Stomach (tissue), 9 donors: ENCODE measurements around the gene SCAMP5. TPM values are rescaled to one million over a fixed set of nuclear protein-coding genes. Genes with fewer than 3 reads are reported as not detected.

Experiments
- DNase-seq, 2 donors: peaks; one replicate each; pipeline versions ENCODE4 v3.0.0 to v3.0.0-alpha.2; 2013 to 2019
- H3K27ac ChIP-seq, 5 donors: fragments of 200-600 bp in 4 of 5; sonication (generic) in 4 of 5; one replicate each; pipeline ENCODE4 v1.5.1; 2013 to 2019; ENCODE audit warnings: mild to moderate bottlenecking in 1 of 5, moderate library complexity in 1 of 5
- H3K27me3 ChIP-seq, 3 donors: fragments of 200-600 bp; sonication (generic); one replicate each; pipeline ENCODE4 v1.5.1; 2017 to 2019; ENCODE audit warnings: mixed run types in 1 of 3
- H3K36me3 ChIP-seq, 4 donors: fragments of 200-600 bp; sonication (generic); 1 replicate in 3 of 4; 2 replicates in 1 of 4; pipeline ENCODE4 v1.5.1; 2016 to 2019
- H3K4me1 ChIP-seq, 4 donors: fragments of 200-600 bp; sonication (generic); one replicate each; pipeline ENCODE4 v1.5.1; 2016 to 2019
- H3K4me3 ChIP-seq, 4 donors: fragments of 200-600 bp; sonication (generic) in 3 of 4; one replicate each; pipeline ENCODE4 v1.5.1; 2016 to 2019; ENCODE audit warnings: mild to moderate bottlenecking in 1 of 4
- H3K9me3 ChIP-seq, 4 donors: fragments of 200-600 bp; sonication (generic); one replicate each; pipeline ENCODE4 v1.5.1; 2016 to 2019
- CTCF ChIP-seq, 7 experiments: fragments of 450-650 bp in 4 of 7; fragments of 200-600 bp in 3 of 7; sonication (generic) in 3 of 7; IDR thresholded peaks; one replicate each; pipeline ENCODE4 v1.5.1; 2016 to 2019; ENCODE audit warnings: antibody characterized with exemption in 7 of 7, control low read depth in 2 of 7, mild to moderate bottlenecking in 1 of 7
- EP300 ChIP-seq: sonication (generic); formaldehyde crosslinking; IDR thresholded peaks from one replicate; pipeline ENCODE4 v1.6.1; 2017; ENCODE audit warnings: antibody characterized with exemption
- POLR2A ChIP-seq, 4 donors: fragments of 450-650 bp; IDR thresholded peaks; one replicate each; pipeline ENCODE4 v1.6.1; 2016; ENCODE audit warnings: antibody characterized with exemption in 4 of 4, control low read depth in 2 of 4, mild to moderate bottlenecking in 1 of 4, moderate library complexity in 1 of 4
- POLR2AphosphoS5 ChIP-seq, 3 donors: sonication (generic); formaldehyde crosslinking; IDR thresholded peaks; one replicate each; pipeline ENCODE4 v1.6.1; 2016; ENCODE audit warnings: antibody characterized with exemption in 3 of 3
- WGBS, 5 donors: extraction: QIAGEN DNeasy Blood & Tissue Kit in 3 of 5; methylation state at CpG; one replicate each; pipeline versions ENCODE4 v1.1.5 to v1.1.7; 2013 to 2018; 5-methylcytosine and 5-hydroxymethylcytosine counted together
- intact Hi-C: fragments of 100-400 bp; cut with DNase I; formaldehyde crosslinking; loops from one replicate; pipeline ENCODE4 v1.15.1; 2023; ENCODE audit warnings: low total_unique reads
- polyA plus RNA-seq, 3 donors: library from polyadenylated mRNA; stranded (reverse); fragments of 200-250 nt; gene quantifications; one replicate each; pipeline ENCODE4 v1.2.3, GENCODE V29; 2013
- total RNA-seq, 5 donors: library from RNA; depleted of rRNA; stranded (reverse); fragments of >200 nt; gene quantifications; one replicate each; pipeline versions ENCODE4 v1.1.0 to v1.2.3, GENCODE V29; 2014 to 2016
- donor health status: healthy with polysubstance abuse.
- donor health status: Bipolar disorder and iron deficiency.
- donor health status: healthy.

Gene SCAMP5
- total and polyA plus RNA-seq, 8 donors = 1.8 to 70.1 (median 12.5) TPM

GRCh38 chr15:75028991-75029377 lies 33.6 kb downstream of the SCAMP5 start:
- no peak for DNase-seq
- peaks cover 21 to 54% (median 44%) of the 10 kb centered on the region in 4 donors for H3K4me1 ChIP-seq
- peaks cover 0 to 15% (median 0%) of the 10 kb centered on the region in 4 donors for H3K36me3 ChIP-seq
- H3K27ac ChIP-seq = peak overlapping the region in 3 of 5 donors; percentile 74 to 75 (median 75)
- 50 to 69% (median 66%) methylated on average over 4 of the region's 4 CpGs for WGBS, 5 donors
- TF ChIP-seq POLR2A (IDR thresholded peaks at IDR 0.05) = no peak
- no peak for TF ChIP-seq CTCF (IDR thresholded peaks at IDR 0.05)
- TF ChIP-seq POLR2AphosphoS5 (IDR thresholded peaks at IDR 0.05) = no peak
- TF ChIP-seq EP300 = no peak
- H3K4me3 ChIP-seq = no peak overlapping the region
- intact Hi-C loops = loop anchor here (5.0 kb wide), 1 partner anchor 178 kb away; no protein-coding TSS in a partner anchor
- no peaks in the 10 kb centered on the region for H3K27me3 ChIP-seq
- H3K9me3 ChIP-seq = no peaks in the 10 kb centered on the region

- Histone ChIP-seq H3K27me3 (no peaks in the 10 kb centered on the region), H3K9me3 (no peaks in the 10 kb centered on the region), H3K36me3 (peaks cover 0 to 15% (median 0%) of the 10 kb centered on the region in 4 donors), H3K4me3 (peak overlapping the region; percentile 2 to 23 (median 20)), H3K27ac (peak overlapping the region; percentile 5 to 75 (median 74)), H3K4me1 (peaks cover 16 to 49% (median 38%) of the 10 kb centered on the region in 4 donors)
- DNase-seq = peak; percentile 96
- no peak for TF ChIP-seq EP300
- TF ChIP-seq POLR2A (IDR thresholded peaks at IDR 0.05) = no peak
- TF ChIP-seq CTCF (IDR thresholded peaks at IDR 0.05) = peak in 5 of 7 experiments; percentile 90 to 98 (median 94)
- peak in 2 of 3 donors; percentile 1 to 85 for TF ChIP-seq POLR2AphosphoS5 (IDR thresholded peaks at IDR 0.05)
- intact Hi-C loops = loop anchor here (5.0 to 10.0 kb wide), 2 partner anchors 178 to 275 kb away; no protein-coding TSS in a partner anchor
- 21 to 46% (median 35%) methylated on average over 11 to 12 of the region's 12 CpGs for WGBS, 5 donors
Observed at GRCh38 chr15:75029378-75030022, 34.1 kb downstream of the SCAMP5 start.

GRCh38 chr15:75030023-75030413 lies 34.7 kb downstream of the SCAMP5 start:
- 27 to 68% (median 50%) methylated on average over 1 to 2 of the region's 2 CpGs for WGBS, 5 donors
- no peaks in the 10 kb centered on the region for H3K27me3 ChIP-seq
- DNase-seq = no peak
- TF ChIP-seq EP300 (no peak), POLR2AphosphoS5 (IDR thresholded peaks at IDR 0.05) (no peak), CTCF (IDR thresholded peaks at IDR 0.05) (no peak), POLR2A (IDR thresholded peaks at IDR 0.05) (no peak)
- H3K27ac ChIP-seq = peak overlapping the region in 4 of 5 donors; percentile 68 to 75 (median 74)
- intact Hi-C loops = loop anchor here (10.0 kb wide), 1 partner anchor 275 kb away; no protein-coding TSS in a partner anchor
- H3K4me3 ChIP-seq = peak overlapping the region in 1 of 4 donors; percentile 23
- no peaks in the 10 kb centered on the region for H3K9me3 ChIP-seq
- peaks cover 0 to 15% (median 0%) of the 10 kb centered on the region in 4 donors for H3K36me3 ChIP-seq
- peaks cover 11 to 44% (median 33%) of the 10 kb centered on the region in 4 donors for H3K4me1 ChIP-seq

- DNase-seq = no peak
- H3K27ac ChIP-seq = peak overlapping the region in 4 of 5 donors; percentile 68 to 75 (median 74)
- H3K4me1 ChIP-seq = peaks cover 11 to 40% (median 29%) of the 10 kb centered on the region in 4 donors
- no peak overlapping the region for H3K4me3 ChIP-seq
- H3K9me3 ChIP-seq = no peaks in the 10 kb centered on the region
- TF ChIP-seq POLR2AphosphoS5 (IDR thresholded peaks at IDR 0.05) (no peak), EP300 (no peak), POLR2A (IDR thresholded peaks at IDR 0.05) (no peak), CTCF (IDR thresholded peaks at IDR 0.05) (no peak)
- H3K27me3 ChIP-seq = no peaks in the 10 kb centered on the region
- 90 to 98% (median 93%) methylated on average over 4 of the region's 4 CpGs for WGBS, 5 donors
- peaks cover 0 to 15% (median 0%) of the 10 kb centered on the region in 4 donors for H3K36me3 ChIP-seq
- intact Hi-C loops = loop anchor here (10.0 kb wide), 1 partner anchor 274 kb away; no protein-coding TSS in a partner anchor
Observed at GRCh38 chr15:75030424-75030823, 35.1 kb downstream of the SCAMP5 start.
